Astrocyte (in vitro differentiated cells and primary cell): Measurements from ENCODE around the gene TBC1D2.

Source experiments
- CTCF ChIP-seq: IDR thresholded peaks from 2 replicates; pipeline ENCODE4 v1.5.1; 2011; ENCODE audit warnings: low read depth, mild to moderate bottlenecking, inconsistent platforms, low read length, moderate library complexity; ENCODE audit not compliant: insufficient read depth
- EZH2 ChIP-seq: IDR thresholded peaks from 2 replicates; pipeline ENCODE4 v1.6.1; 2012; ENCODE audit warnings: mild to moderate bottlenecking, low read length, inconsistent platforms; ENCODE audit not compliant: insufficient read depth

GRCh38 chr9:98230789-98231188 is 24.7 kb downstream of the TBC1D2 start:
- TF ChIP-seq CTCF (no peak), EZH2 (no peak)
